ENCODE data around the gene ZNF518B.

- TF ChIP-seq JUND (IDR thresholded peaks at IDR 0.05; ENCODE audit: borderline replicate concordance, low read depth, low read length), result no peak
- peak; percentile 38; the same call in 1 of the 3 replicates for TF ChIP-seq JUND (tag; IDR thresholded peaks at IDR 0.05; ENCODE audit: borderline replicate concordance, low read depth, low read length)
- no peak for TF ChIP-seq PBX2 (CRISPR knock-in tag; IDR thresholded peaks at IDR 0.05; ENCODE audit: low read depth)
- TF ChIP-seq PBX2 (tag; conservative IDR thresholded peaks at IDR 0.05; ENCODE audit: low read depth), result peak; percentile 90
- TF ChIP-seq E2F5 (CRISPR knock-in tag; IDR thresholded peaks at IDR 0.05), result no peak
- TF ChIP-seq CBFB (CRISPR knock-in tag; IDR thresholded peaks at IDR 0.05), result no peak
- TF ChIP-seq BCL6 (CRISPR knock-in tag; IDR thresholded peaks at IDR 0.05), result no peak
- TF ChIP-seq RBFOX2 (IDR thresholded peaks at IDR 0.05; ENCODE audit: low read depth, low read length), result no peak; the same call in 1 of the 2 replicates
- no peak for TF ChIP-seq XRCC3 (IDR thresholded peaks at IDR 0.05)
- no peak for TF ChIP-seq CTCF (IDR thresholded peaks at IDR 0.05 in 2 of 3, conservative IDR thresholded peaks at IDR 0.05 in 1 of 3; ENCODE audit: insufficient read depth in 2 of 3, low read depth in 1 of 3, low read length in 3 of 3)
- no peak for TF ChIP-seq SMARCA5 (IDR thresholded peaks at IDR 0.05)
- no peak for TF ChIP-seq ATF1 (CRISPR knock-in tag; IDR thresholded peaks at IDR 0.05)
- TF ChIP-seq ATF1 (tag; IDR thresholded peaks at IDR 0.05), result peak; percentile 46; the same call in 1 of the 2 replicates
- no peak for TF ChIP-seq MXI1 (IDR thresholded peaks at IDR 0.05; ENCODE audit: low read depth, low read length)
- no peak for TF ChIP-seq BMI1 (IDR thresholded peaks at IDR 0.05; ENCODE audit: low read length)
Measured at GRCh38 chr4:10459305-10459704, 2.1 kb upstream of the ZNF518B start.

Measured in K562 (cell line).